IMR-90 (cell line): ENCODE data around the gene CAMTA1. TPM values are rescaled to one million over a fixed set of nuclear protein-coding genes. Genes with fewer than 3 reads are reported as not detected.

Experiments
- ATAC-seq: fragments of 200-7000 bp; cut with Tn5 transposase; 2 replicates; pipeline ENCODE4 v1.9.1; 2020; ENCODE audit warnings: low read depth, mild to moderate bottlenecking, moderate library complexity
- BruUV-seq: library from RNA; stranded (reverse); fragments of 400-500 nt; replicated peaks from 2 replicates; lab custom pipeline; 2021; lab: Mats Ljungman, UMichigan
- CTCF ChIA-PET: fragments of 300-600 bp; formaldehyde crosslinking; extraction: SDS; loops from one replicate; lab custom pipeline; 2021; ENCODE audit warnings: antibody characterized with exemption; lab: Yijun Ruan, JAX
- POLR2A ChIA-PET: fragments of 300-600 bp; sonication (Branson Sonifier 250); formaldehyde crosslinking; loops from one replicate; lab custom pipeline; 2022; ENCODE audit warnings: antibody characterized with exemption; ENCODE audit not compliant: unreplicated experiment; lab: Charles Lee
- DNase-seq: peaks from one replicate; pipeline ENCODE4 v3.0.0; 2013
- H2AFZ ChIP-seq: replicated peaks from 2 replicates; pipeline ENCODE3; 2013; ENCODE audit warnings: low read length, mild to moderate bottlenecking; ENCODE audit not compliant: poor library complexity
- H2AK5ac ChIP-seq: 2 replicates; pipeline ENCODE4 v1.6.1; 2013; ENCODE audit warnings: low read depth, low read length, inconsistent platforms
- H2AK9ac ChIP-seq: replicated peaks from 2 replicates; pipeline ENCODE3; 2013; ENCODE audit warnings: mild to moderate bottlenecking, low read depth, low read length, moderate library complexity; ENCODE audit not compliant: poor library complexity
- H2BK120ac ChIP-seq: 2 replicates; pipeline ENCODE4 v1.6.1; 2013; ENCODE audit warnings: low read depth, low read length, inconsistent platforms
- H2BK15ac ChIP-seq: 3 replicates; pipeline ENCODE4 v1.6.1; 2013; ENCODE audit warnings: low read depth, low read length, inconsistent platforms
- H2BK20ac ChIP-seq: 2 replicates; pipeline ENCODE4 v1.6.1; 2013; ENCODE audit warnings: low read depth, mild to moderate bottlenecking, inconsistent platforms, low read length, moderate library complexity
- H2BK5ac ChIP-seq: 2 replicates; pipeline ENCODE4 v1.6.1; 2013; ENCODE audit warnings: mild to moderate bottlenecking, low read depth, low read length, inconsistent platforms; ENCODE audit not compliant: poor library complexity, severe bottlenecking
- H3K14ac ChIP-seq: replicated peaks from 2 replicates; pipeline ENCODE4 v1.6.1; 2013; ENCODE audit warnings: low read depth, low read length, inconsistent platforms
- H3K18ac ChIP-seq: 2 replicates; pipeline ENCODE4 v1.6.1; 2013; ENCODE audit warnings: low read depth, low read length, control low read depth
- H3K23ac ChIP-seq: 2 replicates; pipeline ENCODE4 v1.6.1; 2013; ENCODE audit warnings: low read depth, low read length, inconsistent platforms
- H3K27ac ChIP-seq: 2 replicates; pipeline ENCODE4 v1.5.1; 2013; ENCODE audit warnings: mild to moderate bottlenecking, control low read depth, low read length; ENCODE audit not compliant: insufficient read depth
- H3K27me3 ChIP-seq: 2 replicates; pipeline ENCODE4 v1.6.1; 2013; ENCODE audit warnings: low read length; ENCODE audit not compliant: control insufficient read depth, insufficient read depth
- H3K36me3 ChIP-seq: 2 replicates; pipeline ENCODE4 v1.6.1; 2013; ENCODE audit warnings: low read length, mixed read lengths; ENCODE audit not compliant: control insufficient read depth, insufficient read depth
- H3K4ac ChIP-seq: 2 replicates; pipeline ENCODE4 v1.6.1; 2013; ENCODE audit warnings: low read depth, low read length, inconsistent platforms
- H3K4me1 ChIP-seq: 2 replicates; pipeline ENCODE4 v1.6.1; 2013; ENCODE audit warnings: low read length, mixed read lengths; ENCODE audit not compliant: control insufficient read depth, insufficient read depth
- H3K4me2 ChIP-seq: 2 replicates; pipeline ENCODE4 v1.6.1; 2013; ENCODE audit warnings: low read depth, mild to moderate bottlenecking, control low read depth, low read length, moderate library complexity
- H3K4me3 ChIP-seq: 2 replicates; pipeline ENCODE4 v1.5.1; 2013; ENCODE audit warnings: low read depth, mild to moderate bottlenecking, control low read depth, low read length, moderate library complexity; ENCODE audit not compliant: insufficient read depth
- H3K56ac ChIP-seq: 2 replicates; pipeline ENCODE4 v1.6.1; 2013; ENCODE audit warnings: low read length, inconsistent platforms; ENCODE audit not compliant: insufficient read depth; ENCODE audit errors: extremely low read depth
- H3K79me1 ChIP-seq, 2 experiments: 2 replicates each; pipeline ENCODE4 v1.6.1; 2013; ENCODE audit warnings: low read length in 2 of 2, inconsistent platforms in 1 of 2, low read depth in 1 of 2
- H3K9ac ChIP-seq: 2 replicates; pipeline ENCODE4 v1.6.1; 2013; ENCODE audit warnings: low read depth, low read length, control low read depth
- H3K9me1 ChIP-seq: 2 replicates; pipeline ENCODE4 v1.6.1; 2013; ENCODE audit warnings: low read length, inconsistent platforms; ENCODE audit not compliant: insufficient read depth
- H3K9me3 ChIP-seq: 2 replicates; pipeline ENCODE4 v1.6.1; 2013; ENCODE audit warnings: low read length; ENCODE audit not compliant: control insufficient read depth, insufficient read depth
- H4K20me1 ChIP-seq: 2 replicates; pipeline ENCODE4 v1.6.1; 2013; ENCODE audit warnings: low read length, inconsistent platforms; ENCODE audit not compliant: insufficient read depth
- H4K5ac ChIP-seq: 2 replicates; pipeline ENCODE4 v1.6.1; 2013; ENCODE audit warnings: mild to moderate bottlenecking, low read depth, low read length, control low read depth
- H4K8ac ChIP-seq, 2 experiments: 2 replicates each; pipeline ENCODE4 v1.6.1; 2013; ENCODE audit warnings: low read depth in 2 of 2, low read length in 2 of 2, control low read depth in 1 of 2, inconsistent platforms in 1 of 2
- H4K91ac ChIP-seq: 2 replicates; pipeline ENCODE4 v1.6.1; 2013; ENCODE audit warnings: low read depth, low read length, inconsistent platforms; ENCODE audit not compliant: insufficient read depth
- BHLHE40 ChIP-seq: fragments of 150-350 bp; IDR thresholded peaks from 2 replicates; pipeline ENCODE4 v1.6.1; 2016; ENCODE audit warnings: mild to moderate bottlenecking, low read depth, low read length
- FOS ChIP-seq: fragments of 150-350 bp; IDR thresholded peaks from 2 replicates; pipeline ENCODE4 v1.6.1; 2016; ENCODE audit warnings: low read depth, low read length
- RFX5 ChIP-seq: IDR thresholded peaks from 2 replicates; pipeline ENCODE4 v1.8.0; 2012; ENCODE audit warnings: low read depth, mild to moderate bottlenecking, low read length, moderate library complexity
- WGBS, 2 experiments: methylation state at CpG; one replicate each; pipeline versions ENCODE4 v1.1.5 to v1.1.7; 2013; ENCODE audit warnings: missing lambda C conversion rate in 2 of 2; ENCODE audit not compliant: insufficient read length in 1 of 2; ENCODE audit errors: extremely low coverage in 2 of 2; 5-methylcytosine and 5-hydroxymethylcytosine counted together
- dilution Hi-C: fragments of 300-500 bp; cut with HindIII; formaldehyde crosslinking; loops from one replicate; pipeline ENCODE4 v1.14.3; 2018; ENCODE audit warnings: low sequenced_read_pairs; ENCODE audit not compliant: unreplicated experiment
- in situ Hi-C: fragments of 300-500 bp; cut with MboI; formaldehyde crosslinking; loops from 3 replicates; pipeline ENCODE4 v1.14.3; 2019; ENCODE audit warnings: low sequenced_read_pairs, inconsistent platforms, mixed read lengths
- intact Hi-C: fragments of 100-400 bp; cut with micrococcal nuclease; formaldehyde crosslinking; loops from 2 replicates; pipeline ENCODE4 v1.10.0; 2022
- polyA plus RNA-seq, 3 experiments: library from polyadenylated mRNA; depleted of rRNA; stranded (reverse); fragments of >200 nt; gene quantifications; 2 replicates each; pipeline ENCODE4 v1.2.3, GENCODE V29; 2012; ENCODE audit warnings: low replicate concordance in 1 of 3
- total RNA-seq: library from RNA; depleted of rRNA; stranded (reverse); fragments of >200 nt; gene quantifications from 2 replicates; pipeline ENCODE4 v1.2.3, GENCODE V29; 2012

CAMTA1 gene
- total and polyA plus RNA-seq, 2 of the 4 experiments (the other 2 are of a cell fraction) = 35.5 to 74.3 TPM

GRCh38 chr1:6859415-6860343, 74.4 kb downstream of the CAMTA1 start:
- Histone ChIP-seq H2AK5ac (peak overlapping the region; percentile 97), H2BK15ac (peak overlapping the region; percentile 97; the same call in 2 of the 3 replicates), H3K14ac (peak overlapping the region; percentile 88), H3K79me1 (peaks cover 25 to 61% of the 10 kb centered on the region in 2 experiments), H2BK120ac (peak overlapping the region; percentile 96), H4K91ac (peak overlapping the region; percentile 98), H4K8ac (peak overlapping the region; percentile 80 to 86), H3K4me2 (peak overlapping the region; percentile 80), H3K36me3 (peaks cover 6% of the 10 kb centered on the region), H4K5ac (peak overlapping the region; percentile 54), H3K18ac (peak overlapping the region; percentile 79), H3K23ac (peak overlapping the region; percentile 34), H2BK20ac (peak overlapping the region; percentile 88), H3K27me3 (no peaks in the 10 kb centered on the region), H3K9ac (peak overlapping the region; percentile 38; the same call in 1 of the 2 replicates), H3K4me3 (no peak overlapping the region), H3K9me1 (peaks cover 13% of the 10 kb centered on the region), H2AFZ (no peak overlapping the region), H3K27ac (peak overlapping the region; percentile 99), H3K4ac (peak overlapping the region; percentile 89), H4K20me1 (0 out of 2 replicates have a peak, but pooled peaks cover 5% of the 10 kb centered on the region), H2AK9ac (no peak overlapping the region), H2BK5ac (peak overlapping the region; percentile 97), H3K9me3 (no peaks in the 10 kb centered on the region), H3K4me1 (peaks cover 18% of the 10 kb centered on the region), H3K56ac (peak overlapping the region; percentile 85)
- DNase-seq = peak; percentile 99
- BruUV-seq = no TSS peak
- dilution Hi-C loops (no loop called here), intact Hi-C loops (loop anchor here (5.0 kb wide), 1 partner anchor 37 kb away; no protein-coding TSS in a partner anchor), in situ Hi-C loops (no loop called here)
- POLR2A ChIA-PET = no interaction called here
- TF ChIP-seq FOS (peak; percentile 99), RFX5 (no peak), BHLHE40 (peak; percentile 47; the same call in 1 of the 2 replicates)
- WGBS, 2 experiments = no CpG with 5 or more reads among the region's 7 CpGs
- CTCF ChIA-PET = interaction anchor here (1.2 kb wide), 1 partner anchor 17 kb away, joined by 3 read pairs; no protein-coding TSS in a partner anchor
- ATAC-seq = peak; percentile 79
